Body of pancreas (tissue), 4 donors: ENCODE results near the gene PLK4.

ENCODE experiments used
- POLR2A ChIP-seq, 3 donors: fragments of 450-650 bp; IDR thresholded peaks; one replicate each; pipeline ENCODE4 v1.6.1; 2016; ENCODE audit warnings: antibody characterized with exemption in 3 of 3, mild to moderate bottlenecking in 2 of 3
- TF ChIP-seq, protein P1 (sequence below), 7 experiments: fragments of 450-650 bp in 4 of 7; fragments of 200-600 bp in 3 of 7; sonication (generic) in 3 of 7; IDR thresholded peaks; one replicate each; pipeline ENCODE4 v1.5.1; 2016 to 2019; ENCODE audit warnings: antibody characterized with exemption in 7 of 7

GRCh38 chr4:127920521-127920920, 39.8 kb downstream of the PLK4 start:
- TF ChIP-seq, protein P1, sequence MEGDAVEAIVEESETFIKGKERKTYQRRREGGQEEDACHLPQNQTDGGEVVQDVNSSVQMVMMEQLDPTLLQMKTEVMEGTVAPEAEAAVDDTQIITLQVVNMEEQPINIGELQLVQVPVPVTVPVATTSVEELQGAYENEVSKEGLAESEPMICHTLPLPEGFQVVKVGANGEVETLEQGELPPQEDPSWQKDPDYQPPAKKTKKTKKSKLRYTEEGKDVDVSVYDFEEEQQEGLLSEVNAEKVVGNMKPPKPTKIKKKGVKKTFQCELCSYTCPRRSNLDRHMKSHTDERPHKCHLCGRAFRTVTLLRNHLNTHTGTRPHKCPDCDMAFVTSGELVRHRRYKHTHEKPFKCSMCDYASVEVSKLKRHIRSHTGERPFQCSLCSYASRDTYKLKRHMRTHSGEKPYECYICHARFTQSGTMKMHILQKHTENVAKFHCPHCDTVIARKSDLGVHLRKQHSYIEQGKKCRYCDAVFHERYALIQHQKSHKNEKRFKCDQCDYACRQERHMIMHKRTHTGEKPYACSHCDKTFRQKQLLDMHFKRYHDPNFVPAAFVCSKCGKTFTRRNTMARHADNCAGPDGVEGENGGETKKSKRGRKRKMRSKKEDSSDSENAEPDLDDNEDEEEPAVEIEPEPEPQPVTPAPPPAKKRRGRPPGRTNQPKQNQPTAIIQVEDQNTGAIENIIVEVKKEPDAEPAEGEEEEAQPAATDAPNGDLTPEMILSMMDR (IDR thresholded peaks at IDR 0.05): no peak
- TF ChIP-seq POLR2A (IDR thresholded peaks at IDR 0.05): no peak
